GM12865 (cell line): ENCODE data around the gene SLC41A3.

ENCODE experiments used
- DNase-seq: peaks from one replicate; pipeline ENCODE4 v3.0.0; 2010; ENCODE audit warnings: low read depth
- H3K4me3 ChIP-seq: 2 replicates; pipeline ENCODE4 v1.5.1; 2011; ENCODE audit warnings: mild to moderate bottlenecking, low read depth, low read length, control low read depth
- TF ChIP-seq, protein P1 (sequence below): IDR thresholded peaks from 2 replicates; pipeline ENCODE4 v1.5.1; 2011; ENCODE audit warnings: low read length, control low read depth, low read depth, inconsistent platforms; ENCODE audit not compliant: insufficient read depth; ENCODE audit errors: missing control alignments

The SLC41A3 gene

DNA sequence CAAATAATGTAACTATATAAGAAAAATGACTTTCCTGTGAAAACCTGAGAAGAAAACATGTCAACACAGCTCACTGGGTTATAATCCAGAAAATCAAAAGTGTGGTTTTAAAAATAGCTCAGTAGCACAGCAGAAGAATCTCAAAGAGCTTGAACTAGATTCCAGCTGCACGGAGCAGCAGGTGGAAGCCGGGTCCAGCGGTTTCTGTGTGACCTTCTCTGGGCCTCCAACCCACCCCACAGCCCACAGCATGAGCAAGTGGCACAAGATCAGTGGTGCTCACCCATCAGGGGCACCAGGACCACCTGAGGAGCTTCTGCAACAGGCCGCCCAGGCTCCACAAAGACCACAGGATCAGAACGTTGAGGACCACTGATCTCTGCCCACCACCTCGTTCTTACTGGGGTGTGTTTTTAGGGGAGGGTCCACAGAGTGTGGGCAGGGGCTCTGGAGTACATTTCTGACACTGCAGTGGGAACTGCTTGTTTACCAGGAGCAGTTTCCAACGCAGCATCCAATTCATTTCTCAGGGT lies 23.2 kb downstream of the SLC41A3 start:
- TF ChIP-seq, protein P1, sequence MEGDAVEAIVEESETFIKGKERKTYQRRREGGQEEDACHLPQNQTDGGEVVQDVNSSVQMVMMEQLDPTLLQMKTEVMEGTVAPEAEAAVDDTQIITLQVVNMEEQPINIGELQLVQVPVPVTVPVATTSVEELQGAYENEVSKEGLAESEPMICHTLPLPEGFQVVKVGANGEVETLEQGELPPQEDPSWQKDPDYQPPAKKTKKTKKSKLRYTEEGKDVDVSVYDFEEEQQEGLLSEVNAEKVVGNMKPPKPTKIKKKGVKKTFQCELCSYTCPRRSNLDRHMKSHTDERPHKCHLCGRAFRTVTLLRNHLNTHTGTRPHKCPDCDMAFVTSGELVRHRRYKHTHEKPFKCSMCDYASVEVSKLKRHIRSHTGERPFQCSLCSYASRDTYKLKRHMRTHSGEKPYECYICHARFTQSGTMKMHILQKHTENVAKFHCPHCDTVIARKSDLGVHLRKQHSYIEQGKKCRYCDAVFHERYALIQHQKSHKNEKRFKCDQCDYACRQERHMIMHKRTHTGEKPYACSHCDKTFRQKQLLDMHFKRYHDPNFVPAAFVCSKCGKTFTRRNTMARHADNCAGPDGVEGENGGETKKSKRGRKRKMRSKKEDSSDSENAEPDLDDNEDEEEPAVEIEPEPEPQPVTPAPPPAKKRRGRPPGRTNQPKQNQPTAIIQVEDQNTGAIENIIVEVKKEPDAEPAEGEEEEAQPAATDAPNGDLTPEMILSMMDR = no peak
- no peak overlapping the region for H3K4me3 ChIP-seq
- DNase-seq = no peak

- H3K4me3 ChIP-seq = no peak overlapping the region
- no peak for DNase-seq
- TF ChIP-seq, protein P1 = no peak
Observed at GRCh38 chr3:126058666-126059065, 25.3 kb downstream of the SLC41A3 start.

DNA sequence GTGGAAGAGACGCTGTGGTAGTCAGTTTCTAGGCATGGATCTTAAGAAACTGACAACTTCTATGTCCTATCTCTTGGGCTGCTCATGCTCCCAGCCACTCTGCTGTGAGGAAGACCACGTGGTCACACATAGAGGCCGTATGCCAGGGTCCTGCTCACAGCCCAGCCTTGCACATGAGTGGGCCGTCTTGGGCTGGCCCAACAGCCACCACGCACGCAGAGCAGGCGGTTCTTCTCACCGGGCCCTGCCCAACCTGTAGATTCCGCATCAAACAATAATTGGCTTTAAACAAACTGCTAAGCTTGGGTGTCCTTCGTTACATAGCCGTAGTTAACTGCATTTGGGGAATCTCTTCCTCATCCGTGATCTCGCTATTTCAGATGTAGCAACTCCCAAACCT lies 26.0 kb downstream of the SLC41A3 start:
- TF ChIP-seq, protein P1 = no peak
- no peak for DNase-seq
- no peak overlapping the region for H3K4me3 ChIP-seq

DNA sequence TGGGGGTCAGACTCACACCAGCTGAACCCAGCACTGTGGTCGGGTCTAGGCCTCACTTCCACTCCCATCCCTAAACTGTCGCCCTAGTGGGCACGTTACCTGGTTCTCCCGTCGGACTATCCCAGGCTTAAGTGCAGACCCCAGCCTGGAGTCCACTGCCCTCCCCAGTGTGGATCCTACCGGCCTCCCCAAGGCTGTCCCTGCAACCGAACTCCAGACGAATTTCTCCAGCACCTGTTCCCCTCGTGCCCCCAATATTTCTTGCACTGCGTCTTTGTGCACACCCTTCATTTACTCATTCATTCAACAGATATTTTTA lies 26.5 kb downstream of the SLC41A3 start:
- TF ChIP-seq, protein P1 = no peak
- DNase-seq = no peak
- no peak overlapping the region for H3K4me3 ChIP-seq

GRCh38 chr3:126056681-126057500 lies 27.0 kb downstream of the SLC41A3 start:
- TF ChIP-seq, protein P1 = no peak
- H3K4me3 ChIP-seq = no peak overlapping the region
- DNase-seq = no peak

DNA sequence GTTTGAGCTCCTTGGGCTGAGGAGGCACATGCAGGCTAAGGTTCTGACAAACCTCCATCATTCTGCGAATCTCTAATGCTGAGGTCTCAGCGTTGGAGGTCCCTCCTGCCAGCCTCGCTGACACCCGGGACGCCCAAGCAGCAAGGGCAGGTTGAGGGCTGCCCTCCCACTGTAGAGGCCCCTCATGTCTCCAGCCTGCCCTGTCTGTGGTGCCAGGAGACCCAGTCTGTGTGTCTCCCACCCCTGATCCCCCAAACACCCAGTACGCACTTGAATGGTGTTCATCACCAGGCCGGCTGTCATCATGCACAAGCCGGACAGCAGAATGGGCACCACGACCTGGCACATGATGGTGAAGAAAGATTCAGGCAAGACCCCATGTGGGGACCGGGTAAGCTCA lies 27.8 kb downstream of the SLC41A3 start:
- no peak overlapping the region for H3K4me3 ChIP-seq
- TF ChIP-seq, protein P1 = no peak

DNA sequence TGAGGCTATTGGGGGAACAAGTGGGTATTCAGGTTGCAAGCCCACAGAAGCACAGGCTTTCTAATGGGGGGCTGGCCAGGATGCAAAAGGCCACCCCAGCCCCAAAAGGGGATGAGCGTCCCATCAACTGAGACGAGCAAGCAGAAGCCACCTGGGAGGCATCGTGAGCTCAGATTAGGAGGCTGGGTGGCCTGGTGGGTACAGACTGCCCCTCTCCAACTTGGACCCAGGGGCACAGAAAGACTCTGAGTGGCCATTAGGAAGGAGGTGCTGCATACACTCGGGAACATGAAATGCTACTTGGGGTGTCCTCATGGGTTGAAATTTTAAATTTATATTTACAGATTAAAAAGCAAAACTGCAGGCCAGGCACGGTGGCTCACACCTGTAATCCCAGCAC lies 29.1 kb downstream of the SLC41A3 start:
- TF ChIP-seq, protein P1 = no peak
- no peak for DNase-seq
- no peak overlapping the region for H3K4me3 ChIP-seq

More for the DNA sequence above, 27.8 kb downstream of the SLC41A3 start:
- DNase-seq = no peak
